ACC112 (cell line): Measurements from ENCODE around the gene EIF4G3.

ENCODE experiments used
- H2AFZ ChIP-seq: fragments of 200-600 bp; sonication (generic); one replicate; pipeline ENCODE4 v1.6.0; 2017; ENCODE audit warnings: antibody characterized with exemption, low read length; ENCODE audit not compliant: unreplicated experiment
- H3K27ac ChIP-seq: fragments of 200-600 bp; sonication (generic); 2 replicates; pipeline ENCODE4 v1.5.1; 2014; ENCODE audit warnings: low read depth, mild to moderate bottlenecking, antibody characterized with exemption, low read length, moderate library complexity
- H3K27me3 ChIP-seq: fragments of 200-600 bp; sonication (generic); 2 replicates; pipeline ENCODE4 v1.6.1; 2014; ENCODE audit warnings: mild to moderate bottlenecking, antibody characterized with exemption, low read length, moderate library complexity, mixed read lengths; ENCODE audit not compliant: insufficient read depth
- H3K36me3 ChIP-seq: fragments of 200-600 bp; sonication (generic); 2 replicates; pipeline ENCODE4 v1.6.1; 2016; ENCODE audit warnings: mild to moderate bottlenecking, antibody characterized with exemption, low read length, moderate library complexity, mixed read lengths; ENCODE audit not compliant: insufficient read depth
- H3K4me1 ChIP-seq: fragments of 200-600 bp; sonication (generic); one replicate; pipeline ENCODE4 v1.6.1; 2016; ENCODE audit warnings: low read length, mixed read lengths; ENCODE audit not compliant: insufficient read depth, unreplicated experiment, control insufficient read depth
- H3K4me3 ChIP-seq: fragments of 200-600 bp; sonication (generic); 2 replicates; pipeline ENCODE4 v1.5.1; 2014; ENCODE audit warnings: mild to moderate bottlenecking, low read depth, low read length
- H3K79me2 ChIP-seq: fragments of 200-600 bp; sonication (generic); one replicate; pipeline ENCODE4 v1.6.0; 2016; ENCODE audit warnings: low read length; ENCODE audit not compliant: control insufficient read depth, unreplicated experiment, insufficient read depth

The EIF4G3 gene

DNA sequence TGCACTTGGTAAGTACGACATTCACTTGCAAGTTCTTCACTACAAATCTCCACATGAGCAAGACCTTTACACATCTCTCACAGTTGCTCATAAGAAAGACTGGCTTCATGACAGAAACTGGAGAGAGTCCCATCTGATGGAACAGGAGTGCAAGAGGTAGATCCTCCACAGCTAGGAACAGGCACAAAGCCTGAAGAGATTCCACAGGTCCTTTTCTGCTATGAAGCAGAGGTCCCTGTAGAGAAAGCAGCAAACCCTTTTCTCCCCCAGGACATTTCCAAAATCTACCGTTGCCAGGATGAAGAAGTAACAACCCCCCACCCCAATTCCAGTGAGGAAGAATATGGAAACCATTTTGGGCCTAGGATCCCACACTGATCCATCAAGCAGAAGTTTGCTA lies 47.3 kb downstream of the EIF4G3 start:
- Histone ChIP-seq H3K79me2 (peaks cover 17% of the 10 kb centered on the region), H3K27me3 (no peaks in the 10 kb centered on the region), H3K36me3 (0 out of 2 replicates have a peak, but pooled peaks cover 4% of the 10 kb centered on the region), H3K4me1 (no peaks in the 10 kb centered on the region), H2AFZ (no peak overlapping the region), H3K27ac (no peak overlapping the region), H3K4me3 (no peak overlapping the region)

DNA sequence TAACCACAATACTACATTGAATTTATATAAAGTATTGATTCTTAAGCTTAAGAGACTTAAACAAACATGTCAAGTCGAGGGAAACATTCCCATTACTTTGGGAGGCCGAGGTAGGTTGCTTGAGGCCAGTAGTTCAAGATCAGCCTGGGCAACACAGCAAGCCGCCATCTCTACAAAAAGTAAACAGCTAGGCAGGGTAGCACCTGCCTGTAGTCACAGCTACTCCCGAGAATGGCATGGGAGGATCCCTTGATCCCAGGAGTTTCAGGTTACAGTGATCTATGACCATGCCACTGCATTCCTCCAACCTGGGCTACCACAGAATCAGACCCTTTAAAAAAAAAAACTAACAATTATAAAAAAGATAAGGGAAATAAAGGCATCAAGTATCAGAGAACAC lies 50.4 kb downstream of the EIF4G3 start:
- H3K27me3 ChIP-seq = no peaks in the 10 kb centered on the region
- no peak overlapping the region for H3K4me3 ChIP-seq
- peaks cover 10% of the 10 kb centered on the region for H3K79me2 ChIP-seq
- H2AFZ ChIP-seq = no peak overlapping the region
- H3K36me3 ChIP-seq = 0 out of 2 replicates have a peak, but pooled peaks cover 5% of the 10 kb centered on the region
- no peaks in the 10 kb centered on the region for H3K4me1 ChIP-seq
- no peak overlapping the region for H3K27ac ChIP-seq

DNA sequence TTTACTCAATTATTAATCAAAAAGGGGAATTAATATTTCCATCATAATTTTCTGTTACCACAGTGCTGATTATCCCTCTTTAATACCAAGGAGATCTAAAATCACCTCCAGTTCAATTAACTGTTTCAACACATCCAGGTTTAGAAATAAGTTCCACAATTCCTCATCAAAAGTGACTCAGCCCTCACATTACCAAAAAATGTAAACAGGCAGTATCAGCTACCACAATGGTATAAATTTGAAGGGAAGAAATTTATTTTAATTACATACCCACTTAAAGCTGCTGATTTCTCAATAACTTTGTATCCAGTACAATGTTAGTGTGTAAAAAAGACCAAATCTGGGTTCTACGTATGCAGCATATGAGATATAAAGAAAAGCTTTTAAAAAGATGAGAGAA lies 51.9 kb downstream of the EIF4G3 start:
- H3K27ac ChIP-seq = no peak overlapping the region
- peaks cover 8% of the 10 kb centered on the region for H3K79me2 ChIP-seq
- no peaks in the 10 kb centered on the region for H3K4me1 ChIP-seq
- H3K27me3 ChIP-seq = no peaks in the 10 kb centered on the region
- no peak overlapping the region for H3K4me3 ChIP-seq
- 0 out of 2 replicates have a peak, but pooled peaks cover 5% of the 10 kb centered on the region for H3K36me3 ChIP-seq
- no peak overlapping the region for H2AFZ ChIP-seq

DNA sequence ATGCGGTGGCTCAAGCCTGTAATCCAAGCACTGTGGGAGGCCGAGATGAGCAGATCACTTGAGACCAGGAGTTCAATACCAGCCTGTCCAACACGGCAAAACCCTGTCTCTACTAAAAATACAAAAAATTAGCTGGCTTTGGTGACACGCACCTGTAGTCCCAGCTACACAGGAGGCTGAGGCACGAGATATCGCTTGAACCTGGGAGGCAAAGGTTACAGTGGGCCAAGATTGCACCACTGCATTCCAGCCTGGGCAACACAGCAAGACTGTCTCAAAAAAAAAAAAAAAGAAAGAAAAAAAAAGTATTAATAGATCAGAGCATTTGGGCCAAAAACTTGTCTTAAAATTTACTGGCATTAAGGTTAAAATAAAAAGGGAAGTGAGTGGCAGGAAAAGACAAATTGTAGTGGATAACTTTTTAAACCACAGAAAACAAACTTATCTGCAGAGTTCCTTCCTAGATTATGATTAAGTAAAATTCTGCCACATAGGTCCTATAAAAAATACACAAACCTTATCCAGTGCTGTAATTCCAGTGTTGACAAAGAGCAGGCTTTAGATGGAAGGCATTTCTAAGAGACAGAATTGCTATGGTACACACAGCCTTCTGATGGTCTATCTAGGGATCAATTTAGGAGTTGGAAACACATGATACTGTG lies 53.3 kb downstream of the EIF4G3 start:
- H3K36me3 ChIP-seq = 0 out of 2 replicates have a peak, but pooled peaks cover 5% of the 10 kb centered on the region
- H3K4me1 ChIP-seq = no peaks in the 10 kb centered on the region
- H3K27ac ChIP-seq = no peak overlapping the region
- peaks cover 6% of the 10 kb centered on the region for H3K79me2 ChIP-seq
- H3K27me3 ChIP-seq = no peaks in the 10 kb centered on the region
- no peak overlapping the region for H2AFZ ChIP-seq
- no peak overlapping the region for H3K4me3 ChIP-seq

DNA sequence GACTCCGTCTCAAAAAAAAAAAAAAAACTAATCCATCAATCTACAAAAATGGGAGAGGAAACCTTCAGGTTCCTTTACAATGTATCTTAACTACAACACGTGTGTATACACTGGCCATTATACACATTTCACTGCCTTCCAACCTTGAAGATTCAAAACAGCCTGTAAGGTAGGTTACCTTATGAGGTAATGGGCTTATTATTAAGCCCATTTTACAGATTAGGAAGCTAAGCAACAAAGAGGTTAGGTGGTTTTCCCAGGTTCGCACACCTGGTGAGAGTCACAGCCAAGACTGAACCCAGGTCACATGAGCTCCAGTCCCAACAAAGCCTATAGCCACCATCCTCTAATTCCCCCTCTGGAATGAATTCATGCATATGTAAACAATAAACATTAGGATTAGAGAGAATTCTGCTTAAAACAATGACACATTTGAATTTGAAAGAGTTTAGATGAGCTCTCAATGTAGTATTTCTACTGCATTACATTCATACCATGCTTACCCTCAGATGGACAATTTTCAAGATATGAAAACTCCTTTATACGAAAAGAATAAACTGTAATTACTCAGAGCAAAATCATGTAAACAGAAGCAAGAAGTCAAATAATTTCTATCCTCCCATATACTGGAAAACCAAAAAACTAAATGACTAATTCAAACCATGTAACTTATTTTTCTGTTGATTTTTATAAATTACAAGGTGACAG lies 54.8 kb downstream of the EIF4G3 start:
- Histone ChIP-seq H3K36me3 (0 out of 2 replicates have a peak, but pooled peaks cover 5% of the 10 kb centered on the region), H3K27ac (no peak overlapping the region), H3K4me3 (no peak overlapping the region), H3K4me1 (no peaks in the 10 kb centered on the region), H3K27me3 (no peaks in the 10 kb centered on the region), H3K79me2 (peaks cover 4% of the 10 kb centered on the region), H2AFZ (no peak overlapping the region)

DNA sequence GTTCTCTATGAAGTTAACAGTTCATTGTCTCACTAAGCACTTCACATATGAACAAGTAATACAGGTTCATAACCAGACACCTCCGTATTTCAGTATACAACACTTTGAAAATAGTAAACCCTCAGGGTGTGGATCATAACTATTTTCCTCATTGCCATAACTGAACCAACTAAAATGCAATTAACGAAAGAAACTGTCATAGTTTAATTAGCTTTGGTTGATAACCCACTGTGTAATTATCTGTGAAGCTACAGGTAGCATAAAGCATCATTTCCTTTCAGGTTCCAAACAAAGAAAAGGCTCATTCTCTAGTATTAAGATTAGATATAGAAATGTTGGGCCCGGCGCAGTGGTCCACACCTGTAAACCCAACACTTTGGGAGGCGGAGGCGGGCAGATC lies 58.5 kb downstream of the EIF4G3 start:
- no peaks in the 10 kb centered on the region for H3K4me1 ChIP-seq
- H3K79me2 ChIP-seq = peaks cover 3% of the 10 kb centered on the region

DNA sequence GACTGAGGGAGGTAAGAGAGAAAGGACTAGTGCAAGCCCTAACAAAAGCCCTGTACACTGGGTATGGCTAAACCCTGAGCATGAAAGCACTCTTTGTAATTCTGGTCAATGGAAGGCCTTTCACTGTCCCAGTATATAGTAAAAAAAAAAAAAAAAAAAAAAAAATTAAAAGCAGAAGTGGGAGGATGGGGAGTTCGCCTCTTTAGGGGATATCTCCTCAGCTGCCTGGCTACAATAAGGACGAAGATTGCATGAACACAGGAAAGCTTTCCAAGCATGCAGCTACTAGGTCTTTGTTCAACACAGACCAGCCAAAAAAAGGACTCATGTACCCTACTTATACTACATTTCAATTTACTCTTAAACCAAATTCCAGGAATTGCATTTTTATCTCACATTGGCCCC lies 59.1 kb downstream of the EIF4G3 start:
- H3K4me1 ChIP-seq = no peaks in the 10 kb centered on the region
- H3K36me3 ChIP-seq = 0 out of 2 replicates have a peak, but pooled peaks cover 5% of the 10 kb centered on the region
- H3K79me2 ChIP-seq = peaks cover 3% of the 10 kb centered on the region
- no peak overlapping the region for H3K27ac ChIP-seq
- no peak overlapping the region for H3K4me3 ChIP-seq
- no peak overlapping the region for H2AFZ ChIP-seq
- no peaks in the 10 kb centered on the region for H3K27me3 ChIP-seq

More for the DNA sequence above, 58.5 kb downstream of the EIF4G3 start:
- 0 out of 2 replicates have a peak, but pooled peaks cover 5% of the 10 kb centered on the region for H3K36me3 ChIP-seq
- no peak overlapping the region for H3K27ac ChIP-seq
- no peak overlapping the region for H3K4me3 ChIP-seq
- no peaks in the 10 kb centered on the region for H3K27me3 ChIP-seq
- no peak overlapping the region for H2AFZ ChIP-seq

DNA sequence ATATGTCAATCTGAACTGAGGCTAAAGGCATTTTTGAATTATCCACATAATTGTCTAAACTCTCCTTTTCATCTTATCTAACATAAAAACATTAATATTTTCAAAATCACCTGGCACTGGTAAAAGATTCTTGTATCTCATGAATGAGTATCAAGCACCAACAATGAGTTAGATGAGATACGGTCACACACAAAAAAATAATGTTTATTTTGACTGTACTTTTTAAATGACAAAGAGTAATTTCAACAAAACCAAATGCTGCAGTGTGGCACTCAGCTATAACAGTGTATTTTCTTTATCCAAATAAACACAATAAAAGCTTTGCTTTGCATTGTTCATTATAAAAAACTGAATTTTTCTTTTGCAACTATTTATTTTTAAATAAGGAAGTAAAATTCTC lies 59.5 kb downstream of the EIF4G3 start:
- Histone ChIP-seq H3K79me2 (peaks cover 3% of the 10 kb centered on the region), H3K27ac (no peak overlapping the region)

DNA sequence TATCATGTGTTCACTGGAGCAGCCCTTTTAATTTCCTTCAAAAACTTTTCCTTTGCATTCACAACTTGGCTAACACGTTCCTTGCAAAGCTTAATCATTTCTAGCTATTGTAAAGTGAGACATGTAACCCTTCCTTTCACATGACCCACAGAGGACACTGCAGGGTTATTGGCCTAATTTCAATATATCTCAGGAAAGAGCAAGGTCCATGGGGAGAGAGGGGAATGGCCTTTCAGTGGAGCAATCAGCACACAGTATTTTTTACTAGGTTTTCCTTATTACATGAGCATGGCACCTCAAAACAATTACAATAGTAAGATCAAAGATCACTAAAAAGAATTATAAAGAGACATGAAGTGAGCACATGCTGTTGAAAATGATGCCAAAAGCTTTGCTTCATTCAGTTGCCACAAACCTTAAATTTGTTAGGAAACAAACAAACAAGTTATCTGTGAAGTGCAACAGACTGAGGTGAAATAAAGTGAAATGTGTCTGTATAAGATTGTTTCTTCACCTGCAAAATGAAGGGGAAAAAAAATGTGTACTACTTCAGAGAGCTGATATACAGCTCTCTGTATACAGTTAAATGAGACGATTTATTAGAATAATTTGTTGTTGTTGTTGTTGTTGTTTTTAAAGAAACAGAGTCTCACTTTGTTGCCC lies 61.5 kb downstream of the EIF4G3 start:
- peaks cover 3% of the 10 kb centered on the region for H3K79me2 ChIP-seq
- H3K27me3 ChIP-seq = no peaks in the 10 kb centered on the region
- H3K36me3 ChIP-seq = no peaks in the 10 kb centered on the region
- H2AFZ ChIP-seq = no peak overlapping the region
- H3K4me3 ChIP-seq = no peak overlapping the region
- H3K27ac ChIP-seq = no peak overlapping the region
- H3K4me1 ChIP-seq = no peaks in the 10 kb centered on the region

More for the DNA sequence above, 59.5 kb downstream of the EIF4G3 start:
- Histone ChIP-seq H3K36me3 (0 out of 2 replicates have a peak, but pooled peaks cover 5% of the 10 kb centered on the region), H3K4me1 (no peaks in the 10 kb centered on the region), H2AFZ (no peak overlapping the region), H3K27me3 (no peaks in the 10 kb centered on the region), H3K4me3 (no peak overlapping the region)

DNA sequence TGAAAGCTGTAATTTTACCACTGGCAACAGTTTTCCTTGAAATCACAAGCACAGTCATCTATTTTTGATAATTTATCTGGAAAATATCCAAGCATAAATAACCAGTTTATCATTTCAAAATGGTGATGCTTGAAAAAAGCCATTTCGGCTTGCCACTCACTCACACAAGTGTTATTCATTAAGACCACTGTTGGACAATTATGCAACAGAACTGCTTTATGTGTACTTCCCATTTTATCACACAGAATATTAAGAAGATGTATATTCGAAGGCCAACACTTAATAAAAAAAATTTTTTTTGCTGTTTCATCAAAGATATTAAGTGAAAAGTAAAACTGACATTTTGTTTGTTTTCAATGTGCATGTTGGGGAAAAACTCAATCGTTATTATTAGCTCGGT lies 62.3 kb downstream of the EIF4G3 start:
- H2AFZ ChIP-seq = no peak overlapping the region
- peaks cover 3% of the 10 kb centered on the region for H3K79me2 ChIP-seq
- H3K27me3 ChIP-seq = no peaks in the 10 kb centered on the region
- no peak overlapping the region for H3K4me3 ChIP-seq
- H3K36me3 ChIP-seq = no peaks in the 10 kb centered on the region
- H3K27ac ChIP-seq = no peak overlapping the region
- H3K4me1 ChIP-seq = no peaks in the 10 kb centered on the region
